Effector memory CD8-positive, alpha-beta T cell (primary cell): ENCODE measurements around the gene TSHZ3.

Source experiments
- ATAC-seq: fragments of 150-1000 bp; cut with Tn5 transposase; replicated peaks from 2 replicates; pipeline ENCODE4 v1.10.0; 2021; ENCODE audit warnings: mild to moderate bottlenecking, moderate library complexity
- DNase-seq, 3 experiments: peaks; one replicate each; pipeline ENCODE4 v3.0.0; 2021
- H3K27ac Mint-ChIP-seq, 2 donors: one replicate each; pipeline ENCODE4 v1.8.0; 2022; ENCODE audit warnings: mild to moderate bottlenecking in 2 of 2, mixed read lengths in 2 of 2, moderate library complexity in 2 of 2
- H3K27me3 Mint-ChIP-seq, 2 donors: one replicate each; pipeline ENCODE4 v1.8.0; 2022; ENCODE audit warnings: mixed read lengths in 2 of 2
- H3K36me3 Mint-ChIP-seq: one replicate; pipeline ENCODE4 v1.8.0; 2022; ENCODE audit warnings: mild to moderate bottlenecking, moderate library complexity, mixed read lengths; ENCODE audit not compliant: insufficient read depth
- H3K4me1 Mint-ChIP-seq, 2 donors: one replicate each; pipeline ENCODE4 v1.8.0; 2022; ENCODE audit warnings: low read depth in 2 of 2, mixed read lengths in 2 of 2
- H3K4me3 Mint-ChIP-seq, 2 donors: one replicate each; pipeline ENCODE4 v1.8.0; 2022; ENCODE audit warnings: mild to moderate bottlenecking in 2 of 2, mixed read lengths in 2 of 2, moderate library complexity in 2 of 2
- H3K9me3 Mint-ChIP-seq, 2 donors: one replicate each; pipeline ENCODE4 v1.8.0; 2022; ENCODE audit warnings: mixed read lengths in 2 of 2

Gene TSHZ3

DNA sequence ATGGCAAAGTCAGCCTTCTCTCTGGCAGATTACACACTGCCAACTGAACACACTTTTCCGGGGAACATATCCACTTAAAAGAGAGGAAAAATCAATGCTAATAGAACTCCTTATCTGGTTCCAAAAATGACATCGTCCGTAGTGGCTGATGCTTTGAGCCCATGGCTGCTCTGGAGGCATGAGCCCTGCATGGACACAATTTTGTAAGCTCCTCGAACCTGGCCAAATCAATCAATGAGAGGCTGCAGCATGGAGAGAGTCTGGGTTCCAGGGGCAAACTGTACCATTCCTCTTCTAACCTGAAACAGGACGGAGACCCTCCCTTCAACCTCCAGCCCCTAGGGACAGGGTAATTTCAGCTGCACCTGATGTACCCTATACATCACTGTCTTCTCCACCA, 21.0 kb upstream of the TSHZ3 start:
- H3K4me1 Mint-ChIP-seq: peaks cover 17 to 24% of the 10 kb centered on the region in 2 donors
- H3K4me3 Mint-ChIP-seq: no peak overlapping the region
- peaks cover 65 to 70% of the 10 kb centered on the region in 2 donors for H3K27me3 Mint-ChIP-seq
- no peak overlapping the region for H3K27ac Mint-ChIP-seq
- H3K36me3 Mint-ChIP-seq: peaks cover 4% of the 10 kb centered on the region
- DNase-seq (no peak), ATAC-seq (no peak)
- no peaks in the 10 kb centered on the region for H3K9me3 Mint-ChIP-seq

DNA sequence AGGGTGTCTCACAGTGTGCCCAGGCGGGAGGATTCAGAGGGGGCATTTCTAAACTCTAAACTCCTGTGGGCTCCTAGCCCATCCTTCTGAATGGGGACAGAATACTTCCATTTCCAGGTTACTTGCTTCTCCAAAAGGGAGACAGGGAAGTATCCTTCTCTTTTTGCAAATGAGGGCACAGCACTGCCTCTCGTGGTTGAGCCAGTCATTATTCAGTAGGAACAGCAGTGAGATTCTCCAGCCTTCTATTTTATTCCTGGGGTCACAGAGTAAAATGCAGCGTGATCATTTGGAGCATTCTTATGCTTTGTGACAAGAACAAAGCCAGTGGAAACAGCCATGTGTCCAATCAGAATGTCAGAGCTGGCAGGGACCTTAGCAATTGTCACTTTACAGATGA, 15.7 kb upstream of the TSHZ3 start:
- Mint-ChIP-seq H3K4me1 (peaks cover 0 to 2% of the 10 kb centered on the region in 2 donors), H3K27me3 (peaks cover 66 to 67% of the 10 kb centered on the region in 2 donors), H3K36me3 (no peaks in the 10 kb centered on the region), H3K9me3 (no peaks in the 10 kb centered on the region), H3K27ac (no peak overlapping the region), H3K4me3 (no peak overlapping the region)
- no peak for ATAC-seq
- DNase-seq: no peak

DNA sequence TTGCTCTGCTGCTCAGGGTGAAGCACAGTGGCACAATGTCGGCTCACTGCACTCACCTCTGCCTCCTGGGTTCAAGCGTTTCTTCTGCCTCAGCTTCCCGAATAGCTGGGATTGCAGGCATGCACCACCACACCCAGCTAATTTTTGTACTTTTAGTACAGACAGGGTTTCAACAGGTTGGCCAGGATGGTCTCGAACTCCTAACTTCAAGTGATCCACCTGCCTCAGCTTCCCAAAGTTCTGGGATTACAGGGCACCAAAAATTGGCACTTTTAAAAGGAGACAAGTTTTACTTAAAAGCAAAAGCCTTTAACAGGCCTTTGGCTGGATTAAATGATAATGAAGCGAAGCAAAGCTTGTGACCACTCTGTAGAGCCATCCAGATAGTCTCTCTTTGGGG, 12.5 kb upstream of the TSHZ3 start:
- no peaks in the 10 kb centered on the region for H3K36me3 Mint-ChIP-seq
- no peak overlapping the region for H3K4me3 Mint-ChIP-seq
- ATAC-seq (no peak), DNase-seq (no peak)
- peaks cover 2% of the 10 kb centered on the region in 2 donors for H3K4me1 Mint-ChIP-seq
- no peak overlapping the region for H3K27ac Mint-ChIP-seq
- H3K9me3 Mint-ChIP-seq: no peaks in the 10 kb centered on the region
- peaks cover 79% of the 10 kb centered on the region in 2 donors for H3K27me3 Mint-ChIP-seq

DNA sequence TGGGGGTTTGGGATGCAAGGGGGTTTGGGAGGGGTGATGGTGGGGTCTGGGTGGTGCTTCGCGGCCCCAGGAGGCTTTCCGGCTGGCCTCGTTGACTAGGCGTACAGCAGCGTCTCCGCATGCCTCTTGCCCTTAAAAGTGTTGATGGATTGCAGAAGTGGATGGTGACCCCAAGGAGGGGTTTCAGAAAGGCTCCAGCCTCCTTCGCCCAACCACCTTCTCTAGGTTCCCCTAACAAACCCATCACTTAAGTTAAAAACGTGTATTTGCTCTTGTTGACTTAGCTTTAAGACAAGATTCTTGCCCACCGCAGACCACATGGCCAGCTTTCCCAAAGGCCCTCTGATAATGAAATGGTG, 8.1 kb upstream of the TSHZ3 start:
- Mint-ChIP-seq H3K27ac (no peak overlapping the region), H3K4me3 (no peak overlapping the region), H3K36me3 (peaks cover 4% of the 10 kb centered on the region), H3K27me3 (peaks cover 84 to 85% of the 10 kb centered on the region in 2 donors), H3K9me3 (no peaks in the 10 kb centered on the region), H3K4me1 (peaks cover 34% of the 10 kb centered on the region in 2 donors)
- DNase-seq: no peak
- ATAC-seq: no peak

DNA sequence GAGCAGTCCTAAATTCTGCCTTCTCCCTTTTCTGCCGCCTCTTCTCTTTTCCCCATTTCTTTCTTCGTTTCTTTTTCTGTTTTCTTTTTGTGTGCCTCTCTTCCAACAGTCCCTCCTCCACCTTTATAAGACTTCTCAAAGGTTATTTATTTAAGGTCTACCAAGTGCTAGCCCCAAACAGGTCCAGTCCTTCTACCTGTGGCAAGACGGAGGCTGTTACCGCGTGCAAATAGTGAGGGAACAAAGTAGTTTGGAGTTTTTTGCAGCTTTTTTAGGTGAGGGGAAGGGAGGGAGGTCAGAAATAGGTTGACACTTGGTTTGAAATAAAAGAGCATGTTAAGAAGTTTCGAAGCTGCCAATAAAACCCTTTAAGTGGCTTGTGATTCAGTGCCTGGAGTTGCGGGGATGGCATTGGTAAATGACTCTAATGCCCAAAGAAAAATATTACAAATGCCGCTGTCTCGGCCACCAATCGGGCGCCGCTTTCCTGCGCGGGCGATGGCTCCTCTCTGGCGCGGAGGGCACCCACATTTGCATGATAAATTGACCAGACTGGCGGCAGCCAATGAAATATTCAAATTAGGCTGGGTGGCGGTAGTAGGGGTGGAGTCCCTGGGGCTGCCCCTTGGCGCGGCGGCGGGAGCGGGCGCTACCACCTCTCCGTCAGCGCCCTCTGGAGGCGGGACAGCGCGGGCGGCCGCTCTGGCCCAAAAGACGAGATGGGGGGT, 7.5 kb upstream of the TSHZ3 start:
- DNase-seq (peak in 2 of 3 experiments; percentile 47 to 49), ATAC-seq (peak; percentile 69)
- no peaks in the 10 kb centered on the region for H3K9me3 Mint-ChIP-seq
- peaks cover 38 to 39% of the 10 kb centered on the region in 2 donors for H3K4me1 Mint-ChIP-seq
- H3K36me3 Mint-ChIP-seq: peaks cover 7% of the 10 kb centered on the region
- H3K4me3 Mint-ChIP-seq: no peak overlapping the region
- H3K27ac Mint-ChIP-seq: no peak overlapping the region
- H3K27me3 Mint-ChIP-seq: peaks cover 86 to 88% of the 10 kb centered on the region in 2 donors

DNA sequence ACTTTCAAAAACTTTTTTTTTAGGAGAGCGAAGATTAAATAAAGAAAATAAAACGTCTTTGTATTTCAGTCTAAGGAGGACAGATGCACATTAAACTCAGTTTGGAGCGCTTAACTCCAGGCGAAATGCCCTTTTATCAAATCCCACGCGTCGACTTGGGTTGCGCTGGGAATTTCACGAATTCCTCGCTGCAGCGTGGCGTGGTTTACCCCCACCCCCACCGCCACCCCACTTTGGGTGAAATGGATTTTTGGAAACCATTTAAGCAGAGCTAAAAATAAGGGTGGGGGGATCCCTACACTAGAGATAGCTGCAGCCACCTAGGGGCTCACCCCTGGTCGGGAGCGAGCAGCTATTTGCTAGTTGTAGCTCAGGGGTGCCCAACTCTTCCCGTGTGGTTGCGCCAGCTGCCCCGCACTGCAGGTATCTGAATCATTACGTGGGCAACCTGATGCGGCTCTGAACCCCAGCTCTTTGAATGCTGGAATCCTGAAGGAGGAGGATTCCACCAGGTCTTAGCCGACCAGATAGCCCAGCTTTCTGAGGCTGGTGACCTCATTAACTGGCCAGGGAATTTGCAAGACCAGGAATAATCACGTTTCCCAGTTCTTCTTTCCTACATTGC, 6.5 kb upstream of the TSHZ3 start:
- Mint-ChIP-seq H3K36me3 (peaks cover 11% of the 10 kb centered on the region), H3K27ac (no peak overlapping the region), H3K9me3 (no peaks in the 10 kb centered on the region), H3K4me1 (peaks cover 42 to 44% of the 10 kb centered on the region in 2 donors), H3K27me3 (peaks cover 92 to 98% of the 10 kb centered on the region in 2 donors), H3K4me3 (no peak overlapping the region)
- DNase-seq (no peak), ATAC-seq (no peak)

DNA sequence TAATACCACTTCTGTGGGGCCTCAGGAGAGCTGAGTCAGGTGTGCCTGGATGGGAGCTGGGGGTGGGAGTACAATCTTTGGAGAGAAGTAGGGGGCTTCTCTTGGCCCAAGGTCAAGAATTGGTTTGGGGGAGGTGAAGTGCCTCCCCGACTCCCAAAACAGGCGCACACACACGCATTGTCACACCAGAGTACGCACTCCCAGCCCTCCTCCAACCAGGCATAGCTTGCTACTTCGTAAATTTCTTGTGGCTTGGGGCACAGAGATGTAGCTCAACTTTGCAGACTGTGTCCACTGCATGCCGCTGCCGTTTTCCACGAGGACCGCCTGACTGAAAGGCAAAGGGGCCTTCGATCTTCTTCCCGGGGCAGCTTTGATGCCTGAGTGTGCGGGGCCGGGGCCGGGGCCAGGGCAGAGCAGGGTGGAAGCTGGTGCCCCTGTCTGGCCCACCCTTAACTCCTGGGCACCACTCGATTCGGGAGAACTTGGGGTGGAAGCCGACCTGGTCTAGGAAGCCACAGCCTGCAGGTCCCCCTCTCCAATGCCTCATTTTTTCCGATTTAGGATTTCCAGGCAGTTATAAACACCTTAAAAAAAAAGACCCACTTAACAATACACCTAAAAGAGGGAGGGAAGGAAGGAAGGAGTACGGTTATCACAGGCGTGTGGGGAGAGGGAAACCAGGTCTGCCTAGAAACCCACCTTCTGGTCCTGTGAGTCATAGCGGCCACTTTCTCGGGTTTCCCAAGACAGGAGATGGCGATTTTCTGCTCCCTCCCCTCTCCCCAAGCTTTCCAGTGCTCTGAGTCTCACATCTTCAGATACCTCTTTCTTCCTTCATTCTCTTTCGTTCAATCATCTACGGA, 5.8 kb upstream of the TSHZ3 start:
- Mint-ChIP-seq H3K36me3 (peaks cover 11% of the 10 kb centered on the region), H3K4me1 (peaks cover 42 to 44% of the 10 kb centered on the region in 2 donors), H3K9me3 (no peaks in the 10 kb centered on the region), H3K4me3 (peak overlapping the region; percentile 5 to 38), H3K27me3 (peaks cover 89 to 95% of the 10 kb centered on the region in 2 donors), H3K27ac (no peak overlapping the region)
- DNase-seq: no peak
- ATAC-seq: no peak

DNA sequence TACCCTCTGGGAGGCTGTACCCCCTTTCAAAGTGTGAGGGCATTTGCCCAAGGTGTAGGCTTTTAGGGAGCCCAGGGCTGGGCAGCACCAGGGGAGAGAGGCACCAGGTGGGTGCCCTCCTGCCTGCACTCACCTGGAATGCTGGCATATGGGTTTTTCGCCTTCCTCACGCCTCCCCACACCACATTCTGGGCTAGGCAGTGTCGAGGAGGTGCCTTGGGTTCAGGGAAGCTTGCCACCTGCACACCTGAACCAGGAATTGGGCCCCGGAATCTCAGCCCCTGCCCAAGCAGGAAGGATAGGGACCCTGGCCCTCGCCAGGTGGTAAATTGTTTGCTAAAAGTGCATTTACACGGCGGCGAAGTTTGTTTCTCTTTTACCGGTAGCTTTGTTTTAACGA, 5.1 kb upstream of the TSHZ3 start:
- peaks cover 42 to 44% of the 10 kb centered on the region in 2 donors for H3K4me1 Mint-ChIP-seq
- H3K27ac Mint-ChIP-seq: no peak overlapping the region
- H3K4me3 Mint-ChIP-seq: peak overlapping the region; percentile 5 to 38

DNA sequence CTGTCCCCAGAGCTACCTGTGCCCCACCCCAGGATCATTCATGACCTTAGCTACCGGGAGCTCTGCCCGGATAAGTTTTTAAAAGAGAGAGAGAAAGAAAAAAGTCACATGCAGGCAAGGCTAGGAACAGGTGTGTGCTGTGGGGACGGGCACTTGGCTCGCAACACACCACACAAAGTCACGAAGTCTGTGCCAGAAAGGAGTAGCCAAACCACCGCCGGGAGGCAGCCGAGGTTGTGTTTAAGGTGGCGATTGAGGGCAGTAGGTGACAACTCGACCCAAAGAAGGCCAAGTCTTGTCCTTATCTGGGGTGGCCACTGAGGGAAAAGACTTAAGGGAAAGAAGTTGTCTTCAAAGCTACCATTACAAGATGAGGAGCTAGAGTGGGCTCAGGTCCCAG, 4.6 kb upstream of the TSHZ3 start:
- no peak for DNase-seq
- no peaks in the 10 kb centered on the region for H3K9me3 Mint-ChIP-seq
- no peak for ATAC-seq
- H3K4me3 Mint-ChIP-seq: peak overlapping the region in 1 of 2 donors; percentile 38
- H3K4me1 Mint-ChIP-seq: peaks cover 42 to 46% of the 10 kb centered on the region in 2 donors
- no peak overlapping the region for H3K27ac Mint-ChIP-seq
- peaks cover 11% of the 10 kb centered on the region for H3K36me3 Mint-ChIP-seq
- peaks cover 77 to 83% of the 10 kb centered on the region in 2 donors for H3K27me3 Mint-ChIP-seq

More for the DNA sequence above, 5.1 kb upstream of the TSHZ3 start:
- peaks cover 11% of the 10 kb centered on the region for H3K36me3 Mint-ChIP-seq
- ATAC-seq: no peak
- peaks cover 82 to 88% of the 10 kb centered on the region in 2 donors for H3K27me3 Mint-ChIP-seq
- no peak for DNase-seq
- no peaks in the 10 kb centered on the region for H3K9me3 Mint-ChIP-seq

DNA sequence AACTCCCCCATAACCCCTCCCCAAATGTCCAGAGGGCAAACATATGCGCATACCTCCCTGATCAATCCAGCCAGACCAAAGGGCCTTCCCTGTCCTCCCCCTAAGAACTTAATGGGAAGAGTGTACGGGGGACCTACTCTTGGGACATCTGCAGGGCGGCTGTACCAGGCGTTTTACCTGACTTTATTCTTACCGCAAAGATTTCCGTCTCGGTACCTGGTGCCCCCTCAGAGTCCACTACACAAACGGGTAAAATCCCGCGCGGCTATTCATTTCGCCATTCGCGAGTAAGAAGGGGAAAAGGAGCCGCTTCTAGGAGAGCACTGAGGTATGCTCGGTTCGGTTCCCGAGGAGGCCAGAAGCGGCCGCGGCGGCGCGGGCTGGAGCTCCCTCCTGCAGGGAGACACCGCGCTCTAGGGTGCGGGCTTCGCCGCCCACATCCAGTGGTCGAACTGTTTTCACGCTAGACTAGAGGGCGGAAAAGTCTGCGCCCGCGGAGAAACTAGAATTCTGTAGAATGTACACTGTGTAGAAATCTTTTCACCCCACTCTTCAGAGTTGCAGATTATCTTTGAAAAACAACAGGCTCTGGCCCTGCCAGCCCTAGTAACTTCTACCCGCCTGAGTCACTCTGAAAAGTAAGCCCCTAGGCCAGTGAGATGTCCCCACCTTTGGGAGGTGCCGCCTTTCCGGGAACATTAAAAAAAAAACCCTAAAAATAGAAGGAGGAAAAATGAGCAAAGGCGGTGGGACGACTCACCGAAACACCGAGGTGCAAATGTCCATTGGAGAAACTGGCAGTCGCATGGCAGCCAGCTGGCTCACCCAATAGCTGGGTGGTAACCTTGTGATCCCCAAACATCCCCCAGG, 3.8 kb upstream of the TSHZ3 start:
- peaks cover 11% of the 10 kb centered on the region for H3K36me3 Mint-ChIP-seq
- no peaks in the 10 kb centered on the region for H3K9me3 Mint-ChIP-seq
- ATAC-seq: no peak
- peaks cover 47 to 54% of the 10 kb centered on the region in 2 donors for H3K4me1 Mint-ChIP-seq
- H3K27ac Mint-ChIP-seq: peak overlapping the region in 1 of 2 donors; percentile 26
- peak overlapping the region; percentile 33 to 85 for H3K4me3 Mint-ChIP-seq
- peaks cover 73 to 82% of the 10 kb centered on the region in 2 donors for H3K27me3 Mint-ChIP-seq
- DNase-seq: no peak

DNA sequence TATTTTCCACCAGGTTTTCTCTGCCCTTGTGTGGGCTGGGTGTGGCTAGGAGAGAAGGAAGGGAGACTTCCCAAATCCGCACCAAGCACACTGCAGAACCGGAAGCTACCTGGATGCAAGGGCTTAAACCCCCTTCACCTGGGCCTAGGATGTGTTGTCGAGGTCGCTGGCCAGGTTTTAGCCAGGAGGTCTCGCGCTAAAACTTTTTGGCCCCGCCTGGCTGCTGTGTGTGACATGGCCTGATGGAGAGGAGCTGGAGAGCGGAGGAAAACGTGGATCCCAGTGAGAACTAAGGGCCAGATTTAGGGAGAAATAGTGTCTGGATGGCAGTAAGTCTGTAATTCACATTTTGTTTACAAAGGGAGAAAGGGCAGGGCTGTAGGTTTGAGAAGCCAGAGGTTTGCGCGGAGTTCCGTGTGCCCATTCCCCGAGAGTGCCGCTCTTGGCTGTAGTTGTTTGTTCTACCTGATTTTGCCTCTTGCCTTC, 3.1 kb upstream of the TSHZ3 start:
- H3K9me3 Mint-ChIP-seq: no peaks in the 10 kb centered on the region

DNA sequence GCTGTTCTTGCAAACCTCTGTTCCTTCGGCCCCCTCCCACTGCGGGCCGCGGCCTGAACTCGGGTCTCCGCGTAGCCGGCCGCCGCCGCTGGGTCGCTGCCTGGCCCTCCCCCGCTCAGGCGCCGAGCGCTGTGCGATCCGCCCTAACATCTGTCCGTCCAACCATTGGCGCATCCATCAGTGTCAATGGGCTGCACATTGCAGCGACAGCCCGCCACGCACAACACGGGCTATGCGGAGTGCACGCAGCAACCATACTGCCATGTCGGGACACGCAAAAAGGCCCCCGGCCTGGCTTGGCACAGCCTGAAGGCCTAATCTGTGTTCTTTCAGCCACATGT, 2.6 kb upstream of the TSHZ3 start:
- Mint-ChIP-seq H3K4me3 (peak overlapping the region; percentile 85 to 91), H3K9me3 (no peaks in the 10 kb centered on the region), H3K36me3 (peaks cover 11% of the 10 kb centered on the region), H3K27me3 (peaks cover 71 to 82% of the 10 kb centered on the region in 2 donors), H3K27ac (no peak overlapping the region), H3K4me1 (peaks cover 48 to 55% of the 10 kb centered on the region in 2 donors)
- DNase-seq (no peak), ATAC-seq (no peak)

More for the DNA sequence above, 3.1 kb upstream of the TSHZ3 start:
- peaks cover 11% of the 10 kb centered on the region for H3K36me3 Mint-ChIP-seq
- H3K4me1 Mint-ChIP-seq: peaks cover 49 to 56% of the 10 kb centered on the region in 2 donors
- H3K27ac Mint-ChIP-seq: peak overlapping the region in 1 of 2 donors; percentile 26
- H3K4me3 Mint-ChIP-seq: peak overlapping the region; percentile 33 to 85
- ATAC-seq: no peak
- peaks cover 73 to 82% of the 10 kb centered on the region in 2 donors for H3K27me3 Mint-ChIP-seq
- no peak for DNase-seq
